Globus pallidus (tissue), 1 donor: ENCODE measurements around the gene MLST8.

Source experiments
- DNase-seq: peaks from one replicate; pipeline ENCODE4 v3.0.0-alpha.2; 2015; ENCODE audit warnings: low spot score

Gene MLST8

DNA sequence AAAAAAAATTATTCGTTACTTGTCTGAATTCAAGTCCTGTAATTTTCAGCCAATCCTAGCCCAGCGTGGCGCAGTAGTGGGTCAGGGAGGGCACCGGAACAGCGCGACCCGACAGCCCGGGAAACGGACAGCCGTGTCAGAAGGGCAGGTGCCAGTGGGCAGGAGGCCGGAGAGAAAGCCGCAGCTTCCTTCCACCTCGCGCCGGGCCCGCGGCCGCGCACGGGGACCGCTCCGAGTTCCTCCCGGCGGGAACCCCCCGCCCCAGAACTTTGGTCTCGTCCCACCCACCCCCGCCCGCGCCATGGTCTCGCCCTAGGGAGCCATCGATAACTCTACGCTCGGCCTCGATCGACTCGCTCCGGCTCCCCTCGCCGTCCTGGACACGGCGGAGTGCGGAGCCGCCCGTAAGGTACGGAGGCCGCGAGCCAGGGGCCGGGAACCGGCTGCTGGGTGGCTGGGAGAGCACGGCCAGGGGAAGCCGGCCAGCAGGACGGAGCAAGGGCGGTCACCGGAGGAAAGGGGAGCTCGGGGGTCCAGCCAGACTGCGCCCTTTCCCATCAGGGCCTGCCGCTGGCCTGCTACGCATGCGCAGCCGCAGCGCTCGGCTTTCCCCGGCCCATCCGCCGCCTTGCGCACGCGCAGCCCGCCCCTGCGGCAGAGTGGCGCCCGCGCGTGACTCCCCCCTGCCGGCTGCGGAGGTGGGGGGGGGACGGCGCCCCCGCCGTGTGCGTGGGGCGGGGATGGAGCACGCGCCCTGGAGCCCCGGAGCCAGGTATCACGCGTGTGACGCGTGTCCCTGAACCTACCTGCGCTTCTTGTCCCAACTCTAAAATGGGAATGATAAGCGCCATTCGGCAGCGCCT, at the start of gene MLST8:
Gene MLST8 (plus strand): TSS at position 351 of the 863 bp plus-strand sequence. CDS start 632 bp downstream, outside the sequence.
- peak; percentile 87 for DNase-seq

- no peak for DNase-seq
Measured at GRCh38 chr16:2155977-2156848, 49.0 kb upstream of the MLST8 start.

DNA sequence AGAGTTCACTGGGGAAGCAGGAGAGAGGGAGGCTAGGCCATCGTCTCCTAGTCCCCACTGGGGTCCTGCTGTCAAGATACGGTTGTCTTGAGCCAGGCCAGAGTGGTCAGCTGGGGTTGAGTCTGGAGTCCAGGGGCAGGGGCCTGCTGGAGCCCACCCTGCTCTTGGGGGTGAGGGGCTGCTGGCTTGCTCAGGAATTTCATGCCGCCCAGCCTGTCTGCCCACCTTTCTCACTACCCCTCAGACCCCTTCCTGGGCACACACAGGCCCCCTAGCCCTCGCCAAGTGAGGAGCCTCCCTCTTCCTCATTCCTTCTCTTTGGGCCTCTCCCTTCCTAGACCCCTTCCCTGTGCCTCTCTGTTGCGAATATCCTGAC, 48.4 kb upstream of the MLST8 start:
- no peak for DNase-seq

DNA sequence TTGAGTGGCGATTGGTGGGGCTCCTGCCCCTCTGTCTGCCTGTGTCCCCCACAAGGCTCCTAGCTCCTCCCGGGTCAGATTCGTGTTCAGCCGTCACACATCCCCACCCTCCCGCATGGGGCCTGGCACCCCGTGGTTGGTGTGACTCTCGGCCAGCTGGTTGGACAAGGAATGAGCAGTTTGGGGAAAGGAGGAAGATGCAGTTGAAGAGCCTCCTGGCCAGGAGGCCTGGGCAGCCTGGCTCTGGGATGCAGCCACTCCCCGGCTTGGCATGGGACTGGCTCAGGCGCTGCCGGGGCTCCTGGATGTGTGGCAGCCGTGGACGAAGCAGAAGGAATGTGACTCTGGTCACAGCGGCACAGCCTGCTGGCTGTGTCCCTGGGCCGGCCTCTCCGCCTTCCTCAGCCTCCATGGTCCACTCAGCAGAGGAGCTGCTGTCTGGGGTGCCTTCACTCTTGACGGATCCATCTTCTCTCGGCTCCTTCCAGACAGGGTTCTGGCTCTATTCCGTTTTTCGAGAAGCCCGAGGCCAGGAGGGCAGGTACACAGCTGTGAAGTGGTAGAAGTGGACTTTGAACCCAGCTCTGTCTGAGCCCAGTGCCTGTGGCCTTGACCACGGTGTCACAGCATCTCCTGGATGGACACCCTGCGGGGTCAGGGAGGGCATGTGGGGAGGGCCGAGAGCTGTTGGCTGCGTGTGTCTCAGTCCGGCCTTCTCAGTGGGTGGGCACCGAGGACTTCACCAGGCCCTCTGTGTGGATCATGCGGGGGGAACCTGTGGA, 47.6 kb upstream of the MLST8 start:
- no peak for DNase-seq

DNA sequence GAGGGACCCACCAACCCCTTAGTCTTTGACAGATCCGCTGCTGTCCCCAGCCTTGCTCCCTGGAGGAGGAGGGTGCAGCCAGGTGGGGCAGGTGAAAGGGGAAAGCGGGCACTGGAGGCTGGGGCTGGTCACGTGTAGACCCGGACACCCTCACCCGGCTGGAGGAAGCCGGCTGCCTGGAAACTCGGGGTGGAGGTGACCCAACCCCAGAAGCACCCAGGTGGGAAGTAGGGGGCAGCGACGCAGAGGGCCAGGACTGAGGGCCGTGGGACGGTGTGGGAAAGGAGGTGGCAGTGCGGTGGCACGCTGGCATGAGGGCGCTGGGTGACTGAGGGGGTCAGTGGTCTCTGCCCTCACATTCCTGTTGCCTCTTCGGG, 47.0 kb upstream of the MLST8 start:
- no peak for DNase-seq

DNA sequence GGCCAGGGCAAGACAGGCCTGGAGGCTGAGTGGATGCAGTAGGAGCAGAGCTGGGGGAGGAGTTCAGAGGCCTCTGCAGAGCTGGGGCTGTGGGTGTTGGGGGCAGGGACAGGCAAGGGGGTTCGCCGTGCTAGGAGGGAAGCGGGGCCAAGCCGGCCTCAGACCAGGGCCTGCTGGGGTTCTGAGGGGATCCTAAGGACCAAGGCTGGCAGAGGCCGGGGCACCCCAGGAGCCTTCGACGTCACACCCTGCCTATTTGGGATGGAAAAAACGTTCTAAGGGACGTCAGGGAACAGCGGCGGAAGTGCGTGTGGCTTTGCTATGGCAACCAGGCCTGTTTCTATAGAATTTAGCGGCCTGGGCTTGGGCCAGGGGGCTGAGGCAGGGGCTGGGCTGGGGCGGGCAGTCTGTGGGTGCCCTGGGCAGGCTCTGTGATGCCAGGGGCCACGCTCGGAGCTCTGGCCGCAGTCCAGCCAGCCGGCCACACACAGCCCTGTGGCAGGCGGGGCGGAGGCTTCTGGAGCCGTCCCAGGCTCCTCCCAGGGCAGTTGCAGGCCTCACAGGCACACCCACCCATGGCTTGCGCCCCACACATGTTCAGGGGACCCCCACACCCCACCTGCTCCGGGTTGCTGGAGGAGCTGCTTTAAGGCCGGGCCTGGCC, 45.9 kb upstream of the MLST8 start:
- DNase-seq: peak; percentile 67

DNA sequence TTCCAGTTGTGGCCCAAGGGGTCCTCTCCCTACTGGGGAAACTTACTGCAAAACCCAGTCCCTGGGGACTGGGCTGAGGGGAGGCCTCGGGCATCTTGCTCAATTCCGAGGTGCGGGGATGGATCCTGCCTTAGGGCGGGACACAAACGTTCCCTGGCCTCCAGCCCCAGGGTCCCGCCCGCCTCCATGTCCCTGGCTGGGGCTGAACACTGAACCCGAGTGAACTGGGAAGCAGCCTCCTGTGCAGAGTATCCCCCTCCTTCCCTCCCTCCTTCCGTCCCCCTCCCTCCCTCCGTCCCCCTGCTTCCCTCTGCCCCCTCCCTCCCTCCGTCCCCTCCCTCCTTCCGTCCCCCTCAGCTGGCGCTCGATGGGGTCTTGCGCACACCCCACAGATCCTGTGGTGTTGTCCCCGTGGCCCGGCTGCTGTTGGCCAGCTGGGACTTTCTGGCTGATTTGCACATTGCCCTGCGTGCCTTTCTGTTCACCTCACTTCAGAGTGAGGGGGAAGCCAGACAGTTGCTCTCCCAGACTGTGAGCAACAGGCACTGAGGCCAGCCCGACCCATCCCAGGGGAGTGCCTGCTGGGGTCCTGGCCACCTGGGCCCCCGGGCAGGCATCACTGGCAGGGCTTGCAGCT, 44.2 kb upstream of the MLST8 start:
- DNase-seq: no peak

GRCh38 chr16:2161911-2162310, 43.3 kb upstream of the MLST8 start:
- no peak for DNase-seq

GRCh38 chr16:2162676-2163118, 42.6 kb upstream of the MLST8 start:
- no peak for DNase-seq

GRCh38 chr16:2163211-2163881, 41.9 kb upstream of the MLST8 start:
- DNase-seq: no peak

- no peak for DNase-seq
Measured at GRCh38 chr16:2165861-2166260, 39.4 kb upstream of the MLST8 start.

DNA sequence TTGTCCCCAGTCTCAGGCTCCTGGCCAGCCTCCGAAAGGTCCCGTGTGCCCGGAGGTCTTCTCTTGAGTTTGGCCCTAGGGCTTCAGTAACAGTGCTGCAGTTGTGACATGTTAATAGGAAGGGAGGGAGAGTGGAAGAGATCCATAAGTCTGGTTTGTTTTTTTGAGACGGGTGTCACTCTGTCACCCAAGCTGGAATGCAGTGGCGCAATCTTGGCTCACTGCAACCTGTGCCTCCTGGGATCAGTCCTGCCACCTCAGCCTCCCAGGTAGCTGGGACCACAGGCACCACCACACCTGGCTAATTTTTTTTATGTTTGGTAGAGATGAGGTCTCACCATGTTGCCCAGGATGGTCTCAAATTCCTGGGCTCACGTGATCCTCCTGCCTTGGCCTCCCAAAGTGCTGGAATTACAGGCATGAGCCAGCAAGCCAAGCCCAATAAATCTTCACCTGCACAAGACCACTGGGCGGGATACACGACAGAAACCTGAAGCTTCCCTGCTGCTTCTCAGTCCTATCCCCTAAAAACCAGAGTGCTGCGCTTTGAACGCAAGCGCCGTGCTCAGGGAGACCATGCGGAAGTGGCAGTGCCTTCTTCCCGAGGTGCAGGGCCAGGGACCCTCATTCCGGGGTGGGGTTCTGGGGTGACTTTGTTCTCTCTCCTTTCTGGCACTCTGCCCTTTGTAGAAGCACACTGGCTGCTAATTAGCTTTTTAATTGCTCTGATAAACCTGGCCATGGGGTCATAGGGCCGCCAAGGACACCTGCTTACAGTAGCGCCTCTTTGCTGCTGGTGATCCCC, 38.8 kb upstream of the MLST8 start:
- no peak for DNase-seq

GRCh38 chr16:2167068-2167638, 38.1 kb upstream of the MLST8 start:
- no peak for DNase-seq

DNA sequence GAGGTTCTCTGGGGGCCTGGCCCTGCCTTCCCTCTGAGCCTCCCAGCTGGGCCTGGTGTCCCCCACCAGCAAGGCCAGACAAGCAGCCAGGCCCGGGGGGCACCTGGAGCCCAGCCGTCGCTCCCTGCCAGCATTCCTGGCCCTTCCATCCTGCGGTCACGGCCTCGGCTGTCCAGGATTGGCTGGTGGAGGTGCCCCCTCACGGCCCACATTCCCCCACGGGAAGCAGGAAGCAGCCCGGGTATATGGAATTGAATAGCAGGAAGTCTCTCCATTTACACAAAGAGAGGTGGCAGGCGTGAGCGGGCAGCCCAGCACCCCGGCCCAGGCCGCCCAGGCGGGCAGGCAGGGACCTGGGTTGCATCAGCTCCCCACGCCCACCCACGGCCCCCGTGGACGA, 35.2 kb upstream of the MLST8 start:
- DNase-seq: no peak

GRCh38 chr16:2170587-2171435, 34.4 kb upstream of the MLST8 start:
- DNase-seq: no peak

DNA sequence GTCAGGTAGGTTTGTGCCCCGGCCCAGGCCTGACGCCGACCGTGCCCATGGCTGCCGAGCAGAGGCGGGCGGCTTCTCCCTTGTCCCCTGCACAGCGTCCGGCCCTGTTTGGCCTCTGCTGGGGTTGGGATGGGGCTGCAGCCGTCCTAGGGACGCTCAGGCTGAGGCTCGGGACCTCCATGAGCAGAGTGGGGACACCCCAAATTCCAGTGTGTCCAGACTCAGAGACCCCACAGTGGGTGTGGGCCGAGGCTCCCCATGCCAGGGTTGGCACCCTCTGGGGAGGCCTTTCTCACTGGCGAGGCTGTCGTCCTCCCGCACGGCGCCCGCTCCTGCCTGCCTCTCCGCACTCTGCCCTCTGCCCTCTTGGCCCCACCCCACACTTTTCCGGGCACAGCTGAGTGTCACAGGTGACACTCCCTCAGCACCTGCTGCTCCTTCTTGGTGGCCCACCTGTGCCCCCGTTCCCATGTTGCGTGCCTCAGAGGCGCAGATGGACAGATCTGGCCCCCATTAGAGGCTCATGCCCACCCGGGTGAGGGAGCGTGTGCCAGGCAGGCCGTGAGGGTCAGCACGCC, 33.6 kb upstream of the MLST8 start:
- DNase-seq: no peak

- no peak for DNase-seq
Measured at GRCh38 chr16:2172688-2173335, 32.4 kb upstream of the MLST8 start.

- no peak for DNase-seq
Measured at GRCh38 chr16:2173366-2173765, 31.9 kb upstream of the MLST8 start.
